HCT116 (cell line): ENCODE measurements around the gene CAPN10. TPM values are rescaled to one million over a fixed set of nuclear protein-coding genes. Genes with fewer than 3 reads are reported as not detected.

Source experiments
- ATAC-seq: fragments of 200-7000 bp; cut with Tn5 transposase; 2 replicates; pipeline ENCODE4 v1.9.1; 2020; ENCODE audit warnings: mild to moderate bottlenecking, moderate library complexity
- BruUV-seq: library from RNA; stranded (reverse); fragments of 400-500 nt; replicated peaks from 2 replicates; lab custom pipeline; 2021; lab: Mats Ljungman, UMichigan
- CTCF ChIA-PET: fragments of 300-600 bp; sonication (Branson Sonifier 250); formaldehyde crosslinking; loops from one replicate; lab custom pipeline; 2021; ENCODE audit warnings: antibody characterized with exemption; lab: Charles Lee
- POLR2A ChIA-PET: fragments of 300-600, 350-600 bp; sonication (Branson Sonifier 250); formaldehyde crosslinking; loops from one replicate; lab custom pipeline; 2021; ENCODE audit warnings: antibody characterized with exemption; lab: Charles Lee
- RAD21 ChIA-PET, 2 experiments: fragments of 300-600 bp; sonication (Branson Sonifier 250); formaldehyde crosslinking; loops; one replicate each; lab custom pipeline; 2023; ENCODE audit warnings: low total read pairs in 2 of 2; ENCODE audit not compliant: uncharacterized antibody in 2 of 2, unreplicated experiment in 2 of 2, low non-redundant PET in 1 of 2; lab: Charles Lee
- DNase-seq: peaks from one replicate; pipeline ENCODE4 v3.0.0-alpha.2; 2010; ENCODE audit warnings: low read depth, low spot score
- H2AFZ ChIP-seq: fragments of 200-600 bp; shearing (Covaris generic), sonication (generic); 2 replicates; pipeline ENCODE4 v1.6.1; 2017; ENCODE audit warnings: low read depth, mixed run types, mixed read lengths, antibody characterized with exemption, low read length; ENCODE audit not compliant: poor library complexity, severe bottlenecking
- H3K27ac ChIP-seq: 2 replicates; pipeline ENCODE4 v1.5.1; 2012; ENCODE audit warnings: low read depth, low read length
- H3K27me3 ChIP-seq: fragments of 200-600 bp; sonication (generic); 2 replicates; pipeline ENCODE4 v1.6.1; 2016; ENCODE audit warnings: mixed run types, low read length, mixed read lengths; ENCODE audit not compliant: insufficient read depth
- H3K36me3 ChIP-seq, 2 experiments: fragments of 200-500 bp in 1 of 2; fragments of 200-600 bp in 1 of 2; sonication (Bioruptor generic) in 1 of 2; sonication (generic) in 1 of 2; 2 replicates each; pipeline versions ENCODE4 v1.5.1 to v1.6.1; 2014 to 2016; ENCODE audit warnings: low read length in 2 of 2, inconsistent platforms in 1 of 2, mixed read lengths in 1 of 2, mixed run types in 1 of 2; ENCODE audit not compliant: insufficient read depth in 2 of 2, control insufficient read depth in 1 of 2
- H3K4me1 ChIP-seq, 2 experiments: fragments of 200-600 bp in 1 of 2; sonication (generic) in 1 of 2; 2 replicates each; pipeline versions ENCODE4 v1.5.1 to v1.6.1; 2012 to 2017; ENCODE audit warnings: low read length in 2 of 2, inconsistent platforms in 1 of 2, mild to moderate bottlenecking in 1 of 2, mixed read lengths in 1 of 2, mixed run types in 1 of 2, moderate library complexity in 1 of 2; ENCODE audit not compliant: insufficient read depth in 2 of 2, control insufficient read depth in 1 of 2
- H3K4me2 ChIP-seq: fragments of 200-600 bp; sonication (generic); 2 replicates; pipeline ENCODE4 v1.6.1; 2017; ENCODE audit warnings: mixed run types, low read length, mixed read lengths
- H3K4me3 ChIP-seq, 2 experiments: fragments of 200-600 bp in 1 of 2; sonication (generic) in 1 of 2; replicated peaks in 1 of 2; 2 replicates each; pipeline ENCODE4 v1.5.1; 2011 to 2016; ENCODE audit warnings: low read length in 2 of 2, control low read depth in 1 of 2, low read depth in 1 of 2, mild to moderate bottlenecking in 1 of 2, mixed read lengths in 1 of 2, mixed run types in 1 of 2
- H3K79me2 ChIP-seq: fragments of 200-600 bp; sonication (generic); 2 replicates; pipeline ENCODE4 v1.6.1; 2017; ENCODE audit warnings: mild to moderate bottlenecking, mixed run types, low read length, moderate library complexity, mixed read lengths; ENCODE audit not compliant: insufficient read depth
- H3K9ac ChIP-seq: fragments of 200-600 bp; sonication (generic); 2 replicates; pipeline ENCODE4 v1.6.1; 2016; ENCODE audit warnings: low read length, mixed read lengths
- H3K9me2 ChIP-seq: fragments of 200-600 bp; sonication (generic), shearing (Covaris generic); 2 replicates; pipeline ENCODE4 v1.6.1; 2017; ENCODE audit warnings: mixed run types, mild to moderate bottlenecking, moderate library complexity; ENCODE audit not compliant: insufficient read depth
- H3K9me3 ChIP-seq, 2 experiments: fragments of 200-500 bp in 1 of 2; fragments of 200-600 bp in 1 of 2; sonication (Bioruptor generic) in 1 of 2; sonication (generic) in 1 of 2; 2 replicates each; pipeline ENCODE4 v1.6.1; 2014 to 2017; ENCODE audit warnings: low read length in 2 of 2, mixed read lengths in 2 of 2, inconsistent platforms in 1 of 2, low read depth in 1 of 2, mild to moderate bottlenecking in 1 of 2, mixed run types in 1 of 2, moderate library complexity in 1 of 2; ENCODE audit not compliant: control insufficient read depth in 1 of 2, insufficient read depth in 1 of 2
- H4K20me1 ChIP-seq: fragments of 200-600 bp; sonication (generic), shearing (Covaris generic); 2 replicates; pipeline ENCODE4 v1.6.1; 2017; ENCODE audit warnings: mixed run types, mild to moderate bottlenecking, moderate library complexity; ENCODE audit not compliant: insufficient read depth
- CBX3 ChIP-seq: IDR thresholded peaks from 2 replicates; pipeline ENCODE4 v1.6.1; 2012; ENCODE audit warnings: low read depth
- EZH2 ChIP-seq: fragments of 200-600 bp; sonication (generic); IDR thresholded peaks from 2 replicates; pipeline ENCODE4 v1.6.1; 2017; ENCODE audit warnings: antibody characterized with exemption, mixed run types
- EZH2phosphoT487 ChIP-seq: fragments of 200-600 bp; IDR thresholded peaks from 2 replicates; pipeline ENCODE4 v1.6.1; 2018; ENCODE audit warnings: antibody characterized with exemption, borderline replicate concordance
- FOSL1 ChIP-seq: IDR thresholded peaks from 2 replicates; pipeline ENCODE4 v1.6.1; 2012; ENCODE audit warnings: low read depth
- JUND ChIP-seq: IDR thresholded peaks from 2 replicates; pipeline ENCODE4 v1.6.1; 2012
- POLR2AphosphoS5 ChIP-seq: IDR thresholded peaks from 2 replicates; pipeline ENCODE4 v1.6.1; 2011; ENCODE audit warnings: mild to moderate bottlenecking, low read depth, low read length, moderate library complexity
- RAD21 ChIP-seq: IDR thresholded peaks from 2 replicates; pipeline ENCODE4 v1.6.1; 2012; ENCODE audit warnings: low read depth, mild to moderate bottlenecking
- SIN3A ChIP-seq: IDR thresholded peaks from 2 replicates; pipeline ENCODE4 v1.6.1; 2012; ENCODE audit warnings: low read depth
- SRF ChIP-seq: IDR thresholded peaks from 2 replicates; pipeline ENCODE4 v1.6.1; 2012; ENCODE audit warnings: low read depth
- TCF7L2 ChIP-seq: IDR thresholded peaks from 2 replicates; pipeline ENCODE4 v1.7.0; 2011; ENCODE audit warnings: borderline replicate concordance, inconsistent platforms; ENCODE audit not compliant: insufficient read depth, insufficient read length; ENCODE audit errors: extremely low read depth
- ZFX ChIP-seq: fragments of 450-650 bp; IDR thresholded peaks from 2 replicates; pipeline ENCODE4 v1.6.1; 2017
- ZNF274 ChIP-seq: fragments of 200-500 bp; sonication (Bioruptor generic); IDR thresholded peaks from 2 replicates; pipeline ENCODE4 v1.6.1; 2014; ENCODE audit warnings: mild to moderate bottlenecking, low read depth, low read length, inconsistent platforms
- intact Hi-C: fragments of 100-400 bp; cut with micrococcal nuclease; formaldehyde crosslinking; loops from 2 replicates; pipeline ENCODE4 v1.10.0; 2022
- total RNA-seq: library from RNA; stranded (reverse); gene quantifications from one replicate; pipeline ENCODE4 v1.2.1, GENCODE V29; 2021; ENCODE audit not compliant: unreplicated experiment
- TF ChIP-seq, protein P1 (sequence below), 3 experiments: fragments of 200-600 bp in 1 of 3; sonication (generic) in 1 of 3; IDR thresholded peaks in 2 of 3; conservative IDR thresholded peaks in 1 of 3; 2 replicates each; pipeline ENCODE4 v1.5.1; 2012 to 2017; ENCODE audit warnings: low read depth in 2 of 3, low read length in 2 of 3, antibody characterized with exemption in 1 of 3, borderline replicate concordance in 1 of 3, control low read depth in 1 of 3, mild to moderate bottlenecking in 1 of 3, mixed read lengths in 1 of 3, mixed run types in 1 of 3, moderate library complexity in 1 of 3; ENCODE audit not compliant: insufficient read depth in 1 of 3
- TF ChIP-seq, protein P2 (sequence below): IDR thresholded peaks from 2 replicates; pipeline ENCODE4 v1.6.1; 2012
- TF ChIP-seq, protein P3 (sequence below): IDR thresholded peaks from 2 replicates; pipeline ENCODE4 v1.6.1; 2012; ENCODE audit warnings: low read depth

The CAPN10 gene
- total RNA-seq, 1 experiment from 2014 or later = 40.7 TPM

DNA sequence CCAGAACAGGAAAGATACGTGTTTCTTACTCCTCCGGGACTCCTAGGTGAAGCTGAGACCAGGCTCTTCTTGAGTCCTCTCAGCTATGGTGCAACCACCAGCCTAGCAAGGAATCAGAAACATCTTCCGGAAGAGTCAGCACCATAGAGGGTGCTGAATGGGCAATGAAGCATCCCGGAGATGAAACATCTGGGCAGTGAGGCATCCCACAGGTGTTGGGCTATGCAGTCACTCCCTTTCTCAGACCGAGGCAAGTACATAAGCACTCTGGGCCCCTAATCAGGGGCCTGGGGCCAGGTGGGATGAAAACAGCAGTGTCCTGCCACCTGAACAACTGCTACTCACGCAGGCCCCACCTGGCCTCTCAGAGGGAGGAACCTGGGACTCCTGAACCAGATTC, 1.4 kb upstream of the CAPN10 start (continued):
- TF ChIP-seq, protein P1, sequence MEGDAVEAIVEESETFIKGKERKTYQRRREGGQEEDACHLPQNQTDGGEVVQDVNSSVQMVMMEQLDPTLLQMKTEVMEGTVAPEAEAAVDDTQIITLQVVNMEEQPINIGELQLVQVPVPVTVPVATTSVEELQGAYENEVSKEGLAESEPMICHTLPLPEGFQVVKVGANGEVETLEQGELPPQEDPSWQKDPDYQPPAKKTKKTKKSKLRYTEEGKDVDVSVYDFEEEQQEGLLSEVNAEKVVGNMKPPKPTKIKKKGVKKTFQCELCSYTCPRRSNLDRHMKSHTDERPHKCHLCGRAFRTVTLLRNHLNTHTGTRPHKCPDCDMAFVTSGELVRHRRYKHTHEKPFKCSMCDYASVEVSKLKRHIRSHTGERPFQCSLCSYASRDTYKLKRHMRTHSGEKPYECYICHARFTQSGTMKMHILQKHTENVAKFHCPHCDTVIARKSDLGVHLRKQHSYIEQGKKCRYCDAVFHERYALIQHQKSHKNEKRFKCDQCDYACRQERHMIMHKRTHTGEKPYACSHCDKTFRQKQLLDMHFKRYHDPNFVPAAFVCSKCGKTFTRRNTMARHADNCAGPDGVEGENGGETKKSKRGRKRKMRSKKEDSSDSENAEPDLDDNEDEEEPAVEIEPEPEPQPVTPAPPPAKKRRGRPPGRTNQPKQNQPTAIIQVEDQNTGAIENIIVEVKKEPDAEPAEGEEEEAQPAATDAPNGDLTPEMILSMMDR (IDR thresholded peaks at IDR 0.05 in 2 of 3, conservative IDR thresholded peaks at IDR 0.05 in 1 of 3; ENCODE audit: borderline replicate concordance in 1 of 3, insufficient read depth in 1 of 3, low read depth in 2 of 3, low read length in 2 of 3) = no peak
- no peak for TF ChIP-seq ZFX
- TF ChIP-seq POLR2AphosphoS5 = no peak
- TF ChIP-seq ZNF274 = no peak
- TF ChIP-seq JUND = no peak
- no peak for TF ChIP-seq TCF7L2
- TF ChIP-seq SIN3A = no peak
- TF ChIP-seq, all 23 proteins: peak for 0

DNA sequence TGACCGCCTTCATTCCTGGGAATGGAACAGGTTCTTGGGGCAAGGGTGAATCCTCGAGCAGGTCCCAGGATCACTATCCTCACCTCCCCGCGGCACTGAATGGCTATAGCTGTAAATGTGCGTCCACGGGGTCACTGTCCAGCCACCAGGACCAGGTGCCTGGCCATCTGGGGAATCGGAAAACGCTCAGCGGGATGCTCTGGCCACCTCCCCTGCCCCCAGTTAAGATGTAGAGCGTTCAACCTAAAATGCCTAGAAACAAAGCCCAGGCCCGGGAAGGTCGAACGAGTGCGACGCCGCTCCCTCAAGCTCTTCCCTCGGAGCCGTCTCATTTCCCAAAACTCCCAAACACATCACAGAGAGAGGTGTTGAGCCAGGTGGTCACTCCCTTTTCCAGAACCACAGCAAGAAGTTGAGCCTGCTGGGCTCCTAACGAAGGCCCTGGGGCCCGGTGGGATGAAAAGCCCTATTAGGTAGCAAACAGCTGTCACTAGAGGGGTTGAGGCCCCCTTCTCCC, 795 bp upstream of the CAPN10 start:
- peak overlapping the region; percentile 98 to 99 for H3K4me3 ChIP-seq
- no peaks in the 10 kb centered on the region for H3K27me3 ChIP-seq
- peaks cover 86% of the 10 kb centered on the region for H3K79me2 ChIP-seq
- H3K4me2 ChIP-seq = peak overlapping the region; percentile 96
- peaks cover 3 to 9% of the 10 kb centered on the region in 2 experiments; a peak in 2 of 4 replicates for H3K36me3 ChIP-seq
- no peak for TF ChIP-seq CBX3
- TF ChIP-seq, protein P1 (IDR thresholded peaks at IDR 0.05 in 2 of 3, conservative IDR thresholded peaks at IDR 0.05 in 1 of 3; ENCODE audit: borderline replicate concordance in 1 of 3, insufficient read depth in 1 of 3, low read depth in 2 of 3, low read length in 2 of 3) = no peak
- TF ChIP-seq, protein P2, sequence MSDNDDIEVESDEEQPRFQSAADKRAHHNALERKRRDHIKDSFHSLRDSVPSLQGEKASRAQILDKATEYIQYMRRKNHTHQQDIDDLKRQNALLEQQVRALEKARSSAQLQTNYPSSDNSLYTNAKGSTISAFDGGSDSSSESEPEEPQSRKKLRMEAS = no peak
- no peak for TF ChIP-seq JUND
- TF ChIP-seq, protein P3, sequence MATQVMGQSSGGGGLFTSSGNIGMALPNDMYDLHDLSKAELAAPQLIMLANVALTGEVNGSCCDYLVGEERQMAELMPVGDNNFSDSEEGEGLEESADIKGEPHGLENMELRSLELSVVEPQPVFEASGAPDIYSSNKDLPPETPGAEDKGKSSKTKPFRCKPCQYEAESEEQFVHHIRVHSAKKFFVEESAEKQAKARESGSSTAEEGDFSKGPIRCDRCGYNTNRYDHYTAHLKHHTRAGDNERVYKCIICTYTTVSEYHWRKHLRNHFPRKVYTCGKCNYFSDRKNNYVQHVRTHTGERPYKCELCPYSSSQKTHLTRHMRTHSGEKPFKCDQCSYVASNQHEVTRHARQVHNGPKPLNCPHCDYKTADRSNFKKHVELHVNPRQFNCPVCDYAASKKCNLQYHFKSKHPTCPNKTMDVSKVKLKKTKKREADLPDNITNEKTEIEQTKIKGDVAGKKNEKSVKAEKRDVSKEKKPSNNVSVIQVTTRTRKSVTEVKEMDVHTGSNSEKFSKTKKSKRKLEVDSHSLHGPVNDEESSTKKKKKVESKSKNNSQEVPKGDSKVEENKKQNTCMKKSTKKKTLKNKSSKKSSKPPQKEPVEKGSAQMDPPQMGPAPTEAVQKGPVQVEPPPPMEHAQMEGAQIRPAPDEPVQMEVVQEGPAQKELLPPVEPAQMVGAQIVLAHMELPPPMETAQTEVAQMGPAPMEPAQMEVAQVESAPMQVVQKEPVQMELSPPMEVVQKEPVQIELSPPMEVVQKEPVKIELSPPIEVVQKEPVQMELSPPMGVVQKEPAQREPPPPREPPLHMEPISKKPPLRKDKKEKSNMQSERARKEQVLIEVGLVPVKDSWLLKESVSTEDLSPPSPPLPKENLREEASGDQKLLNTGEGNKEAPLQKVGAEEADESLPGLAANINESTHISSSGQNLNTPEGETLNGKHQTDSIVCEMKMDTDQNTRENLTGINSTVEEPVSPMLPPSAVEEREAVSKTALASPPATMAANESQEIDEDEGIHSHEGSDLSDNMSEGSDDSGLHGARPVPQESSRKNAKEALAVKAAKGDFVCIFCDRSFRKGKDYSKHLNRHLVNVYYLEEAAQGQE = no peak
- TF ChIP-seq TCF7L2 = no peak
- no peak for TF ChIP-seq EZH2
- no peak for TF ChIP-seq SRF
- no peak for TF ChIP-seq ZFX
- no peak for TF ChIP-seq RAD21
- TF ChIP-seq FOSL1 = no peak
- TF ChIP-seq EZH2phosphoT487 = no peak
- no peaks in the 10 kb centered on the region for H3K9me3 ChIP-seq
- RAD21 ChIA-PET = interaction anchor here in 1 of 2 experiments (2.1 kb wide), 1 partner anchor 20 kb away, joined by 6 read pairs; no protein-coding TSS in a partner anchor
- H3K9me2 ChIP-seq = no peaks in the 10 kb centered on the region
- TSS peak; percentile 74 for BruUV-seq
- no peak overlapping the region for H2AFZ ChIP-seq
- peaks cover 34 to 53% of the 10 kb centered on the region in 2 experiments for H3K4me1 ChIP-seq
- intact Hi-C loops = loop anchor here (2.0 kb wide), 1 partner anchor 25 kb away; the partner anchor contains the start of gene DUSP28
- H3K9ac ChIP-seq = peak overlapping the region; percentile 91
- H3K27ac ChIP-seq = peak overlapping the region; percentile 85
- DNase-seq = no peak
- CTCF ChIA-PET = interaction anchor here (1.0 to 2.3 kb wide), 5 partner anchors 16 to 255 kb away, joined by 3 to 38 read pairs (median 5); partner anchors contain the start of gene DUSP28
- no peak; the same call in 1 of the 2 replicates for ATAC-seq
- no peaks in the 10 kb centered on the region for H4K20me1 ChIP-seq
- POLR2A ChIA-PET = interaction anchor here (1.0 to 3.5 kb wide), 5 partner anchors 15 to 55 kb away, joined by 3 to 23 read pairs (median 3); partner anchors contain the start of gene DUSP28
